Stimulated activated CD4-positive, alpha-beta T cell treated with anti-CD3 and anti-CD28 coated beads, Interleukin-2, amount 100 ng/mL, for 4 hours (primary cell): ENCODE data around the gene NAV3.

Source experiments
- DNase-seq: peaks from one replicate; pipeline ENCODE4 v3.0.0-alpha.2; 2020; ENCODE audit warnings: low read depth

Gene NAV3

DNA sequence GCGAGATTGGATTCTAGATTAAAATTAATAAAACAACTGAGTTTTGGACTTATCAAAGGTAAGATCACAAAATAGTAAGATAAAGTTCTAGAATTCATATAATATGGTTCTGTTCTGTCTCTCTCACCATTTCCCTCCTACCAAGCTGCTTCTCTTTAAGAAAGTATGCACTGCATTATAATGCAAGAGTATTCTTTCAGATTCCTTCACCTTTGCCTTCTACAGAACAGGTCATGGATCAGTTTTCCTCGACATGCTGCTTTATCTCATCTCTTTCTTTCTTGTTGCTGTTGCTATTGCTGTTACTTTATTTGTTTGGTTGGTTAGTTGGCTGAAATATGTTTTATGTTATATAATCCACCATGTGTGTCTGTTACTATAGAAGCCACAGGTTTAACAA is 357.0 kb downstream of the NAV3 start:
- DNase-seq = no peak

DNA sequence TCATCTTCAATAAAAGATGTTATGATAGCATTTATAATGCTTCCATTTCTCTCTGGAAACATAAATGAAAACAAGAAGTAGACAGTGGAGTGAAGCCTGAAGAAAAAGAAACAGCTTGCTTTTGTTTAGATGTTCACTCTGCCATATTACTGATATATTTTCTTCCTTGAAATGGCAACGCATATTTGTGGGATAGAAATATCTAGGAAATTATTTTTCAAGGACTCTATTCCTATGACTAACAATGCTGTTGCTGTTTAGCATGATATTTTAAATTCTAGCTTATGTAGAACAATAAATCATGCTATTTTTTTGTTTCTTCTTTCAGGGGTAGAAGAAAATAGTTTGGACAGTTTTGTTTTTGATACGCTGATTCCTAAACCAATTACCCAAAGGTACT is 359.0 kb downstream of the NAV3 start:
- no peak for DNase-seq

DNA sequence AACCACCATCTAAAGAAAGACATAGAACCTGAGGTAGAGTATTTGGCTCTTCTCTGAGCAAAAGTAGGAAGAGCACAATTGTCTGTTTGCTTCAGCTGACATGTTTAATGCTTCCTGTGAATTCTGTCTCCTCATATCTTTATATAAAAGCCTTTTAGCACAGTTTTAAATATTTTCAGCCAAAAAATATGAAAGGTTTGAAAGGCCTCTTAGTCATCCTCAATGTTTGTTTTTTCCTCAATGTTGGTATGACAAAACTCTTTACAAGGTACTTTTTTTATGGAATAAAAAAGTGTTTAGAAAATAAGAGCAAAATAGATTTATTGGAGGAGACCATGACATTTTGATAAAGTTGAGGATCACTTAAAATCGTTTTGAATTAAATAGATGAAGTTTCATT is 360.9 kb downstream of the NAV3 start:
- no peak for DNase-seq

DNA sequence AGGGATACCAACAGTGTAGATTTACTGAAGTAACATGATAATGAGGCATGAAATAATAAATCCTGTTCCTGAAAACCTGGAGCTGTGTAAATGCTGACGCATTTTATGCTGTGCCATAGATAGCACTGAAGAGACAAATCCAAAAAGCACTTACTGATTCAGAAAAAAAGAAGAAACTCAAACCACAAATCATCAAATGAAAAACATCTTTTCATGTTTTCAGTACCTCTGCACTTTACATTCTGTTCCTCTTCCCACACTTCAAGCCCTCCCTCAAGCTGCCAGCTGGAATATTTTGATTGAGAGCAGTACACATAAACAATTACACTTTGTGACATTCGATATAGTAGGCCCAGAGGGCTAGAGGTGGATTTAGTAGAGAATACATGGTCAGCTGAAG is 362.3 kb downstream of the NAV3 start:
- no peak for DNase-seq

DNA sequence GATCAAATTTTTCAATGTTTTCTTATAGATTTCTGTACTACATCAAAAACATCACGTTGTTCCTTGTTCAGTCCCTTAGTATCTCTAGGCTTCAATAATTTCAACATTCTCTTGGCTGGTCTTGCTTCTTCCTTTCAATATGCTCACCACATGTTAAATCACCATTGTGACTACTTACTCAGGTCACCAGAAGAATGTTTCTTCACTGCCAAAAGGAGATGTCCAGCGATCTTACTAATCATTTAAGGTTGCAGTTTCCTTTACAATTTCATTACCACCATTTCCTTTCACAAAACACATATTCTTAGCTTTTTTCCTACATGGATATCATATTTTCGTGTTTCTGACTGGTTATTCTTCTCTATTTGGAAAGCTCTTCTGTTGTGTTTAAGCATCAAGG is 363.8 kb downstream of the NAV3 start:
- DNase-seq = no peak

DNA sequence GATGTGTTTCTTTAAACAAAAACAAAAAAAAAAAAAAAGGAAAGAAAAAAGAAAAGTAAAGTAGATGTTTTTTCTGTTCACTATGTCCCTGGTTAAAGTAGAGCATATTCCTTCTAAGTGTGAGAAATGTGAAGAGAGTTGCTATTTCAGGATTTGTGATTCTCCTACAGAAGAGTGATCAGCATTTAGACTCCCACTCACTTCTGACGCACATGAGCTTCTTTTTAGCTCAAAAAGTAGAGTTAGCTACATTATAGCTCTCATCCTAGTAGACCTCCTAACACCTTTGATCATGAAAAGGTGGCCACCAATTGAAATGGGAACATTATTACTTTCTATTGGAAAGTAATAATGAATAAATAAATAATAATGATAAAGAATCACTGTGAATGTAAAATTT is 368.2 kb downstream of the NAV3 start:
- no peak for DNase-seq

DNA sequence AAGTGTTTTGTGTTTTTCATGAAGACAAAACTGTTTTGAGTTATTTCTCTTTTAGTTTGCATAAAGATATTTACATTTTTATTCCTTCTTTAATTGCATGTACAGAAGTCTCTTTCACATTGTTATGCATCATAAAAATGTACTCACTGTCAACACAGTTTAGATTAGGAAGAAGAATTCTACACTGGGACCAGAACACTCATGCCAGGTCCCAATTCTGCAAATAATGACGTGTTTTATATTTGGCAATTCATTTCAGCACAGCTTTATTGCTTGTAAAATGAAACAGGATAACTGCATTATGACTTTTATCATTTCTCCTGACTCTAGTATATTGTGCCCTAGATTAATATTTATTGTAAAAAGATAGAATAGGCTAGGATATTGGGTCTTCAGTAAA is 369.2 kb downstream of the NAV3 start:
- DNase-seq = no peak

DNA sequence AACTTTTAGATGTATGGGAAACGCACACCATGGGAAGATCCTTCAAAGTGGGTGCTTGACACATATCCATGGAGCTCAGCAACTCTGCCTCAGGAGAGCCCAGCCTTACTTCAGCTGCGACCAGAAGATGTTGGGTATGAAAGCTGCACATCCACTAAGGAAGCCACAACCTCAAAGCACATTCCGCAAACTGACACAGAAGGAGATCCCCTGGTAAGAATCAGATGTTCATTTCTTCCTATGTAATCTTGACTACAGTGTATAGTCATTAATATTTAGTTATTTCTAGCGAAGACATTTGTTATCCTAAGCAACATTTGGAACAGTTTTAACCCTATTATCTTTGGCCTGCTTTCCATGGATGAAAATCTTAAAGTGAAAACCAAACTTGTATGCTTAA is 374.2 kb downstream of the NAV3 start:
- no peak for DNase-seq

DNA sequence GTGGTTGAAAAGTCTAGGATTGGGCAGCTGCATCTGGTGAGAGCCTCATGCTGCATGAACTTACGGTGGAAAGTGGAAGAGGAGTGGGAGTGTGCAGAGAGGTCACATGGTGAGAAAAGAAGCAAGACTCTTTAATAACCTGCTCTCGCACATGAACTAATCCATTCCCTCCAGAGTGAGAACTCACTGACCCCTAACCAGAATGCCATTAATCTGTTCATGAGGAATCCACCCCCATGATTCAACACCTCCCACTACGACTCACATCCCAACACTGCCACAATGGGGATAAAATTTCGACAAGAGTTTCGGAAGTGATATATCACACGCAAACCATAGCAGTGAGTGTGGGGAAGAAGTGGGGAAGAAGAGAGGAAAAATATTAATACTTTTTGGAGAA is 377.4 kb downstream of the NAV3 start:
- DNase-seq = no peak

DNA sequence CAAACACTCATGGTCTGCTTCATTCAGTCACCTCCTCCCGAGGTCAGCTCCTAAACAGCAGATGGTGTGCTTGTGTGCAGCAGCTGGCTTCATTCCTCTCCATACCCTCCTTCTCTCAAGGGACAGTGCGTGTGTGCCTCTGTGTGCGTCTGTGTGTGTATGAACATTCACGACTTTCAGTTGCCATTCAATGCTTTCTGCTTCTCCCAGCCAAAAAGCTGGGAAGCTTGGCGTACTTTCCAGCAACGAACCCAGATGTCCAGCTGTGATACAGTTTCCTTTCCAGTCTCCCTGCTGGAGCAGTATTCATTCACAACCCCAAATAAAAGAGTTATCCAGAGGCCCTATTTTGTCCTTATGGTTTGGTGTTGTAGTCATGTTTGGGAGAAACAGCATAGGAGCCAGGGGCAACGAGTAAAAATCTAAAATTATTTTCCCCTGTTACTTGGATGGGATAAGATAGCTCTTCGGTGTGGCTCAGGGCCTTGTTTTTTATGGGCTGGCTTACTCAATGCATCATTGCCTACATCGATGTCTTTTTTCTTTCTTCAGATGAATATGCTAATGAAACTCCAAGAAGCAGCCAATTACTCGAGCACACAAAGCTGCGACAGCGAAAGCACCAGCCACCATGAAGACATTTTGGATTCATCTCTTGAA is 379.3 kb downstream of the NAV3 start:
- no peak for DNase-seq

DNA sequence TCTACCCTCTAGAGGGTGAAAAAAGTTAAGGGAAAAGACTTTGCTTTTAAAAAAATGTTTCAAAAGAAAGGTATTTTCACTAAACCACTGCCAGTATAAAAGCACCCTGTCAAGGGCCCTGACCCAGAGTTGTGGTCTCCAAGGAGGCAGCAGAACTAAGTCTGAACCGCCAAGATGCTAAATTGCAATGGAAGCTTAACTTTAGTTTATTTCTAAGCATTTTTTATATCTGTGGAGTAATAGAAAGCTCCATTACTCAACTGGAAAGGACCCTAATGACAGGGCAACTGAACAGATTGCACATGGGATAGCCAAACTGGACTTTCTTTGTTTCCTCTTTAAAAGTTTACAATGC is 379.8 kb downstream of the NAV3 start:
- DNase-seq = no peak

DNA sequence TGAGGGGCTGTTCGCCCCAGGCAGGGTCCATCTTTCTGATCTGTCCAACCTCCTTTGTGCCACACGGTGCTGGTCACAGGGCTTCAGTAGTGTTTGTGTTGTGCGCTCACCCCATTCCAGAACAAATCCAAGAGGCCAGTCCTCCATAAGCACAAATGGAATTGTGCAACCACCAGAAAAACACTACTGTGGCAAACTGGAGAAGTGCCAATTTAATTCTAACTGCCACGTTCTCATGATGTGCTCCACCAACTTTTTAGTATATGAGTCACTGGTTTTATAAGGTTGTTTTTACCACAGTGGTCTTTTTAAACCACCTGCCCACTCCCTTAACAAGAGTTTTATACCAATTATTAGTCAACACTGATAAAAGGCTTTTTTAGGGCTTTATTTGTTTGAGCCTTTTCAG is 380.2 kb downstream of the NAV3 start:
- DNase-seq = no peak

DNA sequence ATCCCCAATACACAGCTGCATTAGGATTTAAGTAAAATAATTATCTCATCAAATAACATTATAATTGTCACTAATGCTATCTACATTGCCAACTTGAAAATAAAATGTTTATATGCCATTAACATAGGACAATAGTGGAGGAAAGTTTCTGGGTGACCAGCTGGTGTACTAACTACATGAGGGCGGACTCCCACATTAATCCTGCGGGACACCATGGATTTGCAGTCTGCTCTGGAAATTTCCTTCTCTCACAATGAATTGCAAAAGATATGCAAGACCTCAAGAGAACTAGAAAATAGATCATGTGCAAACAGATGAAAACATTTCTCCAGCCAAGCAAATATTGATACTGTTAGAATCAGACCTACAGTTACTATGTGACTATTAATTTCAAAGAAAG is 390.1 kb downstream of the NAV3 start:
- no peak for DNase-seq

DNA sequence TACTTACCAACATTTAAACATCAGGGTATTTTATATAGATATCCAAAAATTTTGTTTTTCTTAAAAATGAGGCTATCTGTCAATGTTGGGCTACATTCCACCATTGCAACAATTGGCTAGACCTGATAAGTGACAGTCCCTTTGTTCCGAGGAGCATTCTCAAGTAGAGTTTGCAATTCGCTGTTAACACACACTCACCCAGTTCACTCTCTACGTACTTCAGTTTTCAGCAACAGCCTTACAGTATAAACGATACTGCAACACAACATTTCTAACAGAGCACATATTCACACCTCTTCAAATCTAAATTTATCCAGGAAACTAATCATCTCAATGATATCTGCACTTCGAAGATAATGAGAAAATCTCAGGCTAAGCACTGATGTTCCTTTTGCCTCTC is 393.5 kb downstream of the NAV3 start:
- no peak for DNase-seq

DNA sequence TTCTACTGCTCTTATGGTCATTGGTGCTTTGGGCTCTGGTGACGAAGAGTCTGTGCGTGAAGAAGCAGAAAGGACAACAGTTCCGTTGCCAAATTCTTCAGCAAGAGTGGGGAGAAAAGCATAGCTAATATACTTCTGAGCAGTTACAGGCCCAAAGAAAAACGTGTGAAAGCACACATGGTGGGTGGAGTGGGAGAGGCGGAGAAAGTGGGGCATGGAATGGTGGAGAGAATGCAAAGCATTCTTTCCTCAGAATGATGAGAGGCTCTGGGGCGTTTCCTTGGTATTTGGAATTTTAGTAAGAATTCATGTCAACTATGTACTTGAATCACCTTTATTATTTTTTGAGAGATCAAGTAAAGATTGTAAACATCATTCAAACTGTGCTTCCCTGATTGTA is 396.1 kb downstream of the NAV3 start:
- no peak for DNase-seq

DNA sequence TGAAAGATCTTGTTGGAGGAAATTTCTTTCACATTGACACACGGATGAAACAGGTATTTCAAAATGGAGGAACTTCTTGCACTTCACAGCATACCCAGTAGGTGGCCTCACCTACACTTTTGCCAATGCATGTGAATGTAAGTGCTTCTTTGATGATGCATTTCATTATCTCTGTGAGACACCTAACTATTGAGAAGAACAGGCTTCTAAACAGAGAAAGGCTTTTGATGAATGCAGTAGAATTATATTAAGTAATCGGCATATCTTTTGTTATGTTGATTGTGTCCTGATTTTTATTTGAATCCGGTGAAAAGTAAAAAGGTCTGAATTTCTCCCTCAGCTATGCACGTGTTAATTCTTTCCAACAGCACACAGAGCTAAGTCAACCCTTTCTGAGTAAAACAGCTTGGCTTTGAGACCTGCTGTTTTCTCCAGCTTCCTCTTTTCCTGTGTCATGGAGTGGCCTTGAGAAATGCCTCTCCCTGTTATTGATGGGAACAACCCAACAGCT is 399.0 kb downstream of the NAV3 start:
- no peak for DNase-seq

DNA sequence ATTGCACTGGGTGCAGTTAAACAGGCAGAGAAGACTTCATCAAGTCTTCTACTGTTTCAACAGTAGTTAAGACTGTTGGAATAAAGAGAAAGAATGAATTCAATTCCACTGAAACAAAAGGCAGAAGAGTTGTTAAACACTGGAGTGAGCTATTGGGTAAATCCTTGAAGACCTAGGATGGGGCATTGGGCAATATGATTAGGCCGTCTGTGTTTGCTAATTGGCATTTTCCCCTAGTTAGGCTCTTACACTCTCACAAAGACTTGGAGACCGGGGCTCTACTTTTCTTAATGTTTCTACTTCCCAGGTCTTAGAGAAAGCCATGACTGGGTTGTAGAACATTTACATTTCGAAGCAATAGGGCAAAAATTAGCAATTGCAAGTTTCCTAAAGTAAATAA is 402.1 kb downstream of the NAV3 start:
- DNase-seq = no peak

DNA sequence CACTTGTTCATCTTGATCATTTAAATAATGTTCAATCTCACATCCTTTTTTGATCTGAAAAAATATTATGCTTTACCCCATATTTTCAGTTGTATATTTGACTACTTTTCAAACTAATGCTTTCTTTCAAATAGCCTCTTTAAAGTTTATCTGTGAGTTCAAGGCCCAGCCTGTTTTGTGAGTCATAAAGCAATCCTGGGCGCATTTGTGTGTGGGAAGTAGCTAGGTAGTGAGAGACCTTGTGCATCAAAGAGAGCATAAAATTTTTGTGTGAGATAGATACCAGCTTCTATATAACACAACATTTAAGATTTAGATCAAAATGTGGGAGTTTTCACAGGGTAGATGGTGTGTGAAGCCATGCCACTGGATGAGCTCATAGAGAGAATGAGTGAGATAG is 405.6 kb downstream of the NAV3 start:
- no peak for DNase-seq

DNA sequence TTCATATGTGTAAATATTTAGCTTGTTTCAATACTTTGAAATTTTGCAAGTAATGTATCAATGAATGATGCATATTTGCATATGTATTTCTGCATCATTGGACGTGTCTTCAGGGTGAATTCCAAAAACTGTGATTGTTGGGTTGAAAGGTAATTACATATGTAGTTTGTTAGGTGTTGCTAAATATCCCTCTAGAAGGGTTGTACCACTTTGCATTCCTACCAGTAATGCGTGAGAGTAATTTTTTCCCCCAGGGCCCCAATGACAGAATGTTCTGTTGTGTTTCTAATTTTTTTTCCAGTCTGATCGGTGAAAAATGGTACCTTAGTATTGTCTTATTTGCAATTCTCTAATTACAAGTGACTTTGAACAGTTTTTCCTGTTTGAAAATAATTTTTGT is 408.9 kb downstream of the NAV3 start:
- DNase-seq = no peak

DNA sequence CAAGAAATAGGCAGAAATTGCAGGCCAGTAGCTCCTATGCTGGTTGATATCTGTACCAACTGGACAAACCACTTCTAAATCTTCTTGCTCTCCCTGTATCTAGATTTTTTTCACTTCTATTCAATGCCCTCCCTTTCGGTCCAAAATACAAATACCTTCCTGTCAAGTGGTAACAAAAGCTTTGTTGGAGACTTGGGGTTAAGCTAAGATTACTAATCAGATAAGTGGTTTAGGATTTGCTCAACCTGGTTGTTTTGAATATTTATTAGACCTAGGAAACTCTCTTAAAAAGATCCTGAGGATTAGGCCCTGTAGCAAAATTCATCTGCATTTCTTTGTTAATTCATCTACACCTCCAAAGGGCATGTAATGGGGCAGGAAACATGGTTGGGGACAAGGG is 410.1 kb downstream of the NAV3 start:
- DNase-seq = no peak

DNA sequence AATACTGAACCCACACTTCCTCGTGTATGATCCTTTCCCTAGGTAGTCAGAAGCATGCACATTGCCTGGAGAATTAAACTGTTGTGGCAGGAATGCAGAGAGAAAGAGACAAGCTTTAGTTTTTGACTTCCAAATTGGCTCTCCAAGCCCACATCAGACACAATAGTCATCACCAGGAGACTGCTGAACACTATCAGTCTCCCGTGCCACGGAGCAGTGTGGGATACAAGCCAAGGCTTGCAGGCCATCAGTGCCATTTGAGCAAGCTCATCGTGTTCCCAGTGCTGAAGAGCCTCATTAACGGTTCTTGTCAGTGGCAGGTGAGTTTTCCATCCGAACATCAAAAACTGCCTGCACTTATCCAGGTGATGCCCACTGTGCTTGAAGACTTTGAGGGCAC is 410.8 kb downstream of the NAV3 start:
- no peak for DNase-seq

DNA sequence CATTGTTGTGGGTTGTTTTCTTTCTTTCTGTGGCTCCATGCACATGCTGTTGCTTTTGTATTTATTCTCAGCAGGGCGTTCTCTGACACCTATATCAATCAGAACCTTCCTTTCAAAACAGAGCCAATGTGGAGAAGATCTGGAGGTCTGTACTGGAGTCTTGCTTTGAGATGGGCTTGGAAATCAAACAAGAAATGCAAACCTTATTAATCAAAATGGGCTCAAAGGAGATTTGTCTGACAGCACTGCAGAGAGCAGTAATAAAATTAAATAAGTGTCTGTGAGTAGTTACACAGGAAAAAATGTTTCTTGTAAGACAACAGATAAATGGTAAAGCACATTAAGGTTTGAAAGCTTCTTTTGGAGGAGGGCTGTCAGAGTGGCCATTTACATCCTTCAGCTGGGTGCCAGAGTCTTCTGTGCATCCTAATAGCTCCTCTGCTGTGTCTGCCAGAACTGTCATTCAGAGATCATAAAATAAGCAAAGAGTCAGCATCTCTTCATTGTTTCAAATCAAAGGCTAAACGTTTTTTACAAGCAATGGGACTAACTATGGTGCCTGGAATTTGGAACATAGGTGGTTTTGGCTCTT is 414.3 kb downstream of the NAV3 start:
- DNase-seq = no peak

DNA sequence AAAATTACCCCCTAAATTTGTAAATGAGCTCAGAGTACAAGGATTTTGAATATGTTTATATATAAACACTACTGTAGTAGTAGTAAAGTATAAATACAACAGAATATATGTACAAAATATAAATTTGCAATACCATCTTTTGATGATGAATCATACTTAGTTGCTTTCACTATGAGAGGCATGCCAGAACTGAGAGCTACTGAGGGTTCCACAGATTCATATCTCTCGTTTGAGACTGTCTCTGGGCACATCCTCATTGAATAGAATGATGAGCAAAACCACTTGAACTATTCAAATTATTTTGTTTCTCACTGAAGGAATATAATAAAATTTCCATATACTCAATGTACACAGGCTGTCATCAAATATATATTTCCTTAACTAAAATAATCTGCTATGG is 417.6 kb downstream of the NAV3 start:
- DNase-seq = no peak

DNA sequence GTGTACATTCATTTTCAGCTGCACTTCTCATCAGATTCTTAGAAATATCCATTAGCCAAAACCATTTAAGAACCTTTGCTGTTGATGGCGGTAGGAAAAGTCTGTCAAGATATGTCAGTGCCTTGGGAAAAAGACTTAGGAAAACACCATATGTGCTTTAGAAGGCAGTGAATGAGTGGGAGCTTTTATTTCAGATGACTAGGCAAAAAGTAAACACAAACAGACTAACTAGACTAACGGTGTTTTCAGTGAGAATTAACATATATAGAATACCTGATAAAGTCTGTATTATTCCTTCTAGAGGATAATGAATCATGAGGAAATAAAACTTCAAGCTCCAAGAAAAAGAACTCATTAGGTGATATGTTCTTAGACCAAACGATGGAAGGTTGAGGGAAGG is 418.9 kb downstream of the NAV3 start:
- DNase-seq = no peak
